NCI-H1417 (cell line): ENCODE measurements around the gene CCDC97.

Experiments used
- DNase-seq, 3 experiments: peaks; one replicate each; lab custom pipeline; 2025; lab: John Stamatoyannopoulos, UW

CCDC97 gene

GRCh38 chr19:41320185-41320518 is 10.2 kb downstream of the CCDC97 start:
- no peak for DNase-seq

DNA sequence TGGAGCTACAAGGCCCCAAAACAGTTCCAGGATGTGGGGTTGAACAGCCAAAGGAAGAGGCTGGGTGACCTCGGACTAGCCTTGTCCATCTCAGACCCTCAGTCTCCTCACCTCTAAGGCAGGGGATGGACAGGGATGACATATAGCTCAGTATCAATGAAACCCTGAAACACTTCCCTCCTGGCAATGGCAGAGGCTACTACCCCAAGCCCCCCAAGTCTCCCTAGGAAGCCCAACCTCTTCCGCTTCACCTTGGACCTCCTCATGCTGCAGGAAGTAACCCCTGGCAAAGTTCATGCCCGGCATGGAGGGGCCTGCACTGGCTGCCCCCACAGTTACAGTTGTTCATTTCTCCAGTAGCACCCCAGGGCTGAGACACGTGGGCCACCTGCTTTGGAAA is 10.6 kb downstream of the CCDC97 start:
- DNase-seq, result no peak

GRCh38 chr19:41321204-41321599 is 11.2 kb downstream of the CCDC97 start:
- no peak for DNase-seq

DNA sequence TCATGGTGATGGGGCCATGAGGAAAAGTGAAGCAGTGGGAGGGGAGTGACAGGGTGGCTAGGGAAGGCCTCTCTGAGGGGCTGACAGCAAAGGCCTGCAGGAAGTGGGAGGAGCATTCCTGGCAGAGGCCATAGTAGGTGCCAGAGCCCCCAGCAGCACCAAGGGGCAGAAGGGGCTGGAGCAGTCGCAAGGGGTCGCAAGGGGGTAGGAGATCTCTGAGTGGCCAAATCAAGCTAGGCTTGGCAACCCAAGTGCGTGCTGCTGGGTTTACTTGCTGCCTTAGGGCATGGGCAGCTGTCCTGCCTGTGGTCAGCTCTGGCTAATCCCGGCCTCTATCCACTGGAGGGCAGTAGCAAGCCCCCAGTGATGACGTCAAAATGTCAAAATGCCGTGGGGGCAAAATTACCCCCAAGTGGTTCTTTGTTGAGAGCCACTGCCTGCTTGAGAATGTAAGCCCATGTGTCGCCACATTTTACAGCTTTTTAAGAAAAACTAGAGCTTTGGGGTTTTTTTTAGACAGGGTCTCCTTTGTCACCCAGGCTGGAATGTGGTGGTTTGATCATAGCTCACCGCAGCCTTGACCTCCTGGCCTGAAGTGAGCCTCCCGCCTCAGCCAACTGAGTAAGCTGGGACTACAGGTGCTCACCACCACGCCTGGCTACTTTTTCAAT is 11.8 kb downstream of the CCDC97 start:
- DNase-seq, result peak; percentile 11 to 38 (median 16)

DNA sequence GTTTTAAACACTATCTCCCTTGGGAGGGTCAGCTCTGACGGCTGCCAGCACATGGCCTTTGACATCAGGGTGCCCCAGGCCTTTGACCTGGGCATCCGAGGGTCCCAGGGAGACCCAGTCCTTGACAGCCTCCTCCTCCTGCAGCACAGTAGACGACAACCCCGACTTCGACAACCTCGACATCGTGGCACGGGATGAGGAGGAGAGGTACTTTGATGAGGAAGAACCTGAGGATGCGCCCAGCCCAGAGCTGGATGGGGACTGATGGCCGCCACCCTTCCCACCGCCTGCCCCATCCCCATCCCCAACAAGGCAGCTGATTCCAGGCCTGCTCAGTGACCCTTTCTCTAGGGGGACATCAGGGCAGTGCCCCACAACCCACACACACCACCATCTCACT is 12.5 kb downstream of the CCDC97 start:
- DNase-seq, result no peak

DNA sequence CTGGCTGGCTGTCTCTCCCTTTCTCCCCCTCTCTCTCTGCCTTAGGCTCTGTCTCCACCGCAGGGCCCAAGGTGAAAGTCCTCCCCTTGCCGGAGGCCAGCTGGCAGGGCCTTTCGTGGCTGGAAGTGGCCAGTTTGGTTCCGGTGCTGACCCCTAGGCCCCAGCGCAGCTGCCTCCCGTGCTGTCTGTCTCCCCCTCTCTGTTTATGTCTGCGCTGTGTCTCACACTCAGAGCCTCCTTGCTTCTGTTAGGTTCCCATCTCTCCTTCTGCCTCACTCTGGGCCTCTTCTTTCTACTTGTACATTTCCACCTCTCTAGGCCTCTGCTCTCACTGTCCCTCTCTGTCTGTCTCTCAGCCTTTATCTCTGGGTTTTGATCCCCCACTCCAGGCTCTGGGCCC is 13.1 kb downstream of the CCDC97 start:
- DNase-seq, result no peak

GRCh38 chr19:41323430-41324125 is 13.6 kb downstream of the CCDC97 start:
- no peak for DNase-seq

DNA sequence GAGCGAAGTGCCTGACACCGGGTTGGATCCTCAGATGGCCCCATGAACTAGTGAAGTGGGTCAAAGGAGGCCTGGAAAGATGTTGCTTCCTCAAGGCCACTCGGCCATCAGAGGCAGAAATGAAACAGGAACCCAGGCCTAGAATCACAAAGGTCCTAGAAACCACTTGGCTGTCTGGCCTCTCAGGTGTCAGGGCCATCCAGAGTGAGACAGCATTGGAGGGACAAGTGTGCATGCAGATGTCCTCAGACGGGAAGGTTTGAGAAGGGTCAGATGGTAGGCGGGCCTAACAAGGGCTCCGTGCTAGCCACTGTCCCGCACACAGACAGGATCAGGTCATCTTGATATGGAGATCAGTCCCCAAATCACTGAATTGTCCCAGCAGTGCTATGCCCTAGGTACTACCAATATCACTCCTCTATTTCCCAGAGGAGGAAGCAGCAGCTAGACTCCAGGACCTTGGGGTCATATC is 14.3 kb downstream of the CCDC97 start:
- no peak for DNase-seq

- peak in 2 of 3 experiments; percentile 50 for DNase-seq
Measured at GRCh38 chr19:41324921-41325639, 15.1 kb downstream of the CCDC97 start.

DNA sequence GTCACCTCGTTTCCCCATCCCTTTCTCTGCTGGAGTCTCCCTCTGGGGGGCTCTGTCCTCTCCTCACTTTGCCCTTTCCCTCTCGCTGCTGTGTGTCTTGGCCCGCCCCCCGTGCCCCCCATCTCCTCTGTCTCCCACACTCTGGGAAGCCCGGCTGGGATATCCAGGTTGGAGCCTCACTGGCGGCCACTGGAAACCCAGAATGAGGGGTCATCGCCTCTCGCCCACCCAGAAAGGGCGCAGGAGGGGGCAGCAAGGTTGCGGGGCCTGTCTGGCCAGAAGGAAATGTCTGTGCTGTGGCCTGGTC is 15.6 kb downstream of the CCDC97 start:
- DNase-seq, result no peak

DNA sequence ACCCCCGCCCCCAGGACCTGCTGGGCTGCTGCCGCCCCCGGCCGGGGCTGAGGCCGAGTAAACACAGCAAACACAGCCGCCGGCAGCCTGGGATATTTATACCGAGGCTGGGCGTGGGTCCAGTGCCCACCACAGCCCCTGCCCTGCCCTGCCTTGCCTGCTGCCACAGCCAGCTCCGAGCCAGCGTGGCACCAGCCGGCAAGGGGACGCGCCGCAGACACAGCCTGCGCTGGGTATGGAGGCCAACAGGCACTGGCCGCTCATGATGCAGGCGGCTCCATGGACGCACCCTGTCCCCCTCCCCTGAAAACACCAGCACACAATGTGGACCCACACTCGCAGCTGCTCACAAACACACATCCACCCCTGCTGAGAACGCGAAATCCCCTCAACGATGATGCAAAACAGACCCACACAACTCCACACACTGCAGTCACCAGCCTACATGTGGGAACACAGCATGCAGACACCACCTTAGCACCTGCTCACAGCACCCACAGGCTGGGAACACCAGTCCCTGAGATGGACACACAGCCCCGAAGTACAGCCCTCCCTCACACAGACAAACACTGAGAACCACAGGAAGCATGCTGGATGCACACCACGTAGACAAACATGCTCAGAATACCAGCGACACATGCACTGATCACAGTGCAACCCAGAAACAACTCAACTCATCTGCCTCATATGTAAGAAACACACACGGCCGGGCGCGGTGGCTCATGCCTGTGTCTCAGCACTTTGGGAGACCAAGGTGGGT is 16.2 kb downstream of the CCDC97 start:
- DNase-seq, result peak in 2 of 3 experiments; percentile 51 to 62

DNA sequence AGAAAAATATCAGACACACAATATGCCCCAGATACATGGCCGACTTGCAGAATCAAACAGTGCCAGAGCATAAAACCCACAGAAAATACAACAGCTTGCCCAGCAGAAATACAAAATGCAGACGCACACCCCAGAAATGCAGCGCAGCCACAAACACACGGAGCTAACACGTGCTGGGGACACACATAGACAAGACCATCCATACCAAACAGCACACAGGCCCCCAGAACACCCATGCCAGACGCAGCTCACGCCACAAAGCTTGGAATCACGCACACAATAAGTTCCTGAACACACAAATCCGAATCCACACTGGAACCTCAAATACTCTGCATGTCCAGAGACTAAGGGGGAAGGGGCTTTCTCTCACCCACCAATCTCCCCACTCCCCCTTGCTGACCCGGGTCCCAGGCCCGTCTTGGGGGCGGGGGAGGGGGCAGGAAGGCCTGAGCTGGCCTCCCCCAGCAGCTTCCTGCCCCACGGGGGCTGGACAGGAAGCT is 17.2 kb downstream of the CCDC97 start:
- no peak for DNase-seq

DNA sequence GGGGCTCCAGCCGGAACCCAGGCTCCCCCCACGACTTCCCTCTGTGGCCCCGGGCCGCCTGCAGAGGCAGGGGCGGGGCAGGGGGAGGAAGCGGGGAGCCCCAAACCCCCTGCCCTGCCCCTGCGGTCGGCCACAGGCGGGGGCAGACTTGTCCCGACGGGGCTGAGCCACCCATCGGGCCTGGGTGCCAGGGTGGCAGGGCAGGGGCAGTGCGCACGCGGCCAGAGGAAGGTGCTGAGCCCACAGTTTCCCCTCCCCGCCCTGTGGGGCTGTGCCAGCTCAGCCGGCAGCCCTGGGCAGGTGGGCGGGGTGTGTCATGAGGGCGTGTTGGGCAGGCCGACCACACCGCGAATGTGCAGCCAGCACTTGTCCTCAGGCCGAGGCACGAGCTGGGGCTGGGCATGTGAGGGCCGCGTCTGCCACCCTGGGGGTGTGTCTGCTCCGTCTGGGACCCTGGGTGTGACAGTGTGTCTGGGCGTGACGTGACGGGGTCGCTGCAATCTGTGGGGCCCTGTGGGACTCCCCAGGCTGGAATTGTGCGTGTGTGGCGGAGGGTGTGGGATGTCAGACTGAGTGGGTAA is 17.7 kb downstream of the CCDC97 start:
- peak in 2 of 3 experiments; percentile 38 to 42 for DNase-seq

DNA sequence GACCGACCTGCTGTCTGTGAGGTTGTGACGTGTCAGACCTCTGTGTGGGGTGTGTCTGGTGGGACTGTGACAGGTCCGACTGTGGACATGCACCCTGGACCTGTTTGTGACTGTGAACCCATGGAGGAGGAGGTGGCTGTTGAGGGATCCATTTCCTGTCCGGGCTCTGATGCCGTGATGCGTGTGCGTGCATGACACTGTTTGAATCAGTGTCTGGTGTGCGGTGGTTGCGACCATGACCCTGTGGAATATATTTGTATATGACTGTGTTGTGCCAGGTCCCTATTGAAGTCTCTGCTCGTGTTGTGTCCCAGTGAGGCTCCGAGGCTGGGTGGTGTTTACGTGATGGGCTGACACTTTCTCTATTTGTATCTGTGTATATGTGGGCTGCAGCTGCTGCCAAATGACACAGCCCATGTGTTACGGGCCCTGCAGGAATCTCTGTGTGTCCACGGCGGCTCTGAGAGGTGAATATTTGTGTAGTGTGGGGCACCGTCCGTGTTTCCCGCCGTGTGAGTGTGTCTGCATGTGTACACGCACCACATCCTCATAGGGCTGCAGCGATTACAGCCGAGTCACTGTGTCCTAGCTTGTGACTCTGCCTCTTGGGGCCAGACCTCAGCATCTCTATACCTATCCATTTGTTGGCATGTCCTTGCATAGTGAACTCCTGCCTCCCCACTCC is 18.3 kb downstream of the CCDC97 start:
- no peak for DNase-seq

DNA sequence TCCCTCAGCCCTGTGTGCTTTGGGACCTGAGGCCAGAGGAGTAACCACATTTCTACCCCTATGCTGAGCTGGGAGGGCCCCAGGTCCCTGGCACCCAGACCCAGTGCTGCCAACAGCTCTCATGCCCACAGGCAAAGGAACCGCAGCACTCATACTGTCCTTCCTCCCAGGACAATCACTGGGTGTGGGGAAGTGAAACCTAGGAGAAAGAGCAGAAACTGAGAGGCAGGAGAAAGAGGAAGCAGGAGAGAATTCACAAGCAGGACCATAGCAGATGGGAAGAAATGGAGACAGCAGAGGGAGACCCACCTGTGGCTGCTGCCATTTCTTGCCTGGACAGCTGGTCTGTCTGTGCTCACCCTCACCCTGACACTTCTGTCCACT is 18.9 kb downstream of the CCDC97 start:
- no peak for DNase-seq

GRCh38 chr19:41330481-41330880 is 20.5 kb downstream of the CCDC97 start:
- DNase-seq, result no peak

DNA sequence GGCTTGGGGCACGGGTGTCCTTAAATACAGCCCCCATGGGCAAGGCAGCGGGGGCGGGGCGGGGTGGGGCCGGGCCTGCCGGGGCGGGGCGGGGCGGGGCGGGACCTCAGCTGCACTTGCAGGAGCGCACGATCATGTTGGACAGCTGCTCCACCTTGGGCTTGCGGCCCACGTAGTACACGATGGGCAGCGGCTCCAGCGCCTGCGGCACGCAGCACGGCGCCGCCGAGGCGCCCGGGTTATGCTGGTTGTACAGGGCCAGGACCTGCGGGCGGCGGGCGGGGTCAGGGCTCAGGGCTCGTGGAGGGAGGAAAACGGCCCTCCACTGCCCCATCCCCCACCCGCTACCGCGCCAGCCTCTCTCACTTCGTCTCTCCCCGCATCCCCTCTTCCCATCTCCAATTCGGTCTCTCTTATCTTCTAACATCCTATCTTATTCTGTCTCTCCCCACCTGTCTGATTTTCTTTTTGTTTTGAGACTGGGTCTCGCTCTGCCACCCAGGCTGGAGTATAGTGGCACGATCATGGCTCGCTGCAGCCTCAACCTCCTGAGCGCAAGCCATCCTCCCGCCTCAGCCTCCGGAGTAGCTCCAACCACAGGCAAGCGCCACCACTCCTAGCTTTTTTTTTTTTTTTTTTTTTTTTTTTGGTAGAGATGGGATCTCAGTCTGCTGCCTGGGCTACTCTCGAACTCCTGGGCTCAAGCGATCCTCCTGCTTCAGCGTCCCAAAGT is 21.1 kb downstream of the CCDC97 start:
- no peak for DNase-seq

DNA sequence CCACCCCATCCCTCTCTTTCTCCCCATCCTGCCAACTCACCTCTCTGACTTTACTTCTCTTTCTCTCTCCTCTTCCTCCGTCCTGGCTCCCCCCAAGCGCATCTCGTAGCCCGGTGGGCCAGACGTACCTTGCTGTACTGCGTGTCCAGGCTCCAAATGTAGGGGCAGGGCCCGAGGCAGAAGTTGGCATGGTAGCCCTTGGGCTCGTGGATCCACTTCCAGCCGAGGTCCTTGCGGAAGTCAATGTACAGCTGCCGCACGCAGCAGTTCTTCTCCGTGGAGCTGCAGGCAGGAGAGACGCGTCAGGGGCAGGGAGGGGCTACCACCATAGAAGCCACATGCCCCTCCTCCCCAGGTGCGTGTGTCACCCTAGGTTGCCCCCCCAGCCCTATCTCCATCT is 22.0 kb downstream of the CCDC97 start:
- DNase-seq, result no peak

DNA sequence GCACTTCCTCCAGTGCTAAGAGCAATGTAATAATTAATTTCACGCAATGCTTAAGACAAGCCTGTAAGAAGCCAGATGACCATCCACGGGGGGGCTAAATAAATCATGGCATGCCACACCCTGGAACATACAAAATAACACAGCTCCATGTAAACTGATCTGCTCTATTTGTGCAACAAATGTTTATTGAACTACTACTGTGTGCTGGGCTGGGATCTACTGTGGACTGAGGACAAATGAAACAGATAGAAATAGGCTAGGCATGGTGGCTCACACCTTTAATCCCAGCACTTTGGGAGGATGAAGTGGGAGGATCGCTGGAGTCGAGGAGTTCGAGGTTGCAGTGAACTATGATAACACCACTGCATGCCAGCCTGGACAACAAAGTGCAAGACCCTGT is 22.5 kb downstream of the CCDC97 start:
- DNase-seq, result no peak

DNA sequence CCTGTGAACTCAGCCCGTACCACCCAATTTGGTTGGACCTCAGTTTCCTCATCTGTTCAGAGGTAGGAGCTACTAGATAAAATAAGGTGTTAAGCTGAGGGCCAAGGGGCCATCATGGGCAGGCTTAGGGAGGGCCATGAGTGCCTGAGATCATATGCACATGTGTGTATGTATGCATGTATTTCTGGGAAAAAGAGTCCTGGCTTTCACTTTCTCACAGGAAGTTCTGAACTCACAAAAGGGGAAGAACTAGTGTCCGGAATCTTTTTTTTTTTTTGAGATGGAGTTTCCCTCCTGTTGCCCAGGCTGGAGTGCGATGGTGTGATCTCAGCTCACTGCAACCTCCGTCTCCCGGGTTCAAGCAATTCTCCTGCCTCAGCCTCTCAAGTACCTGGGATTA is 24.8 kb downstream of the CCDC97 start:
- DNase-seq, result no peak

- no peak for DNase-seq
Measured at GRCh38 chr19:41335467-41335866, 25.5 kb downstream of the CCDC97 start.
